Measurements from ENCODE around the gene NFKBIB.
"Not testable (repeated sequence)": the region's sequence is repeated elsewhere in the genome, so short reads cannot be mapped to it uniquely, and the experiment has no call there.

NFKBIB gene

GRCh38 chr19:38875656-38876395, 23.9 kb upstream of the NFKBIB start:
- DNase-seq = no peak

- DNase-seq = no peak
Observed at GRCh38 chr19:38877781-38878574, 21.8 kb upstream of the NFKBIB start, which contains the start of gene RINL. TSS of gene RINL (minus strand) at chr19:38878275. CDS start at chr19:38876742, 1,533 bp downstream.

GRCh38 chr19:38878575-38879399, 21.0 kb upstream of the NFKBIB start:
- no peak for DNase-seq

- DNase-seq = no peak
Observed at GRCh38 chr19:38879400-38879751, 20.4 kb upstream of the NFKBIB start.

DNA sequence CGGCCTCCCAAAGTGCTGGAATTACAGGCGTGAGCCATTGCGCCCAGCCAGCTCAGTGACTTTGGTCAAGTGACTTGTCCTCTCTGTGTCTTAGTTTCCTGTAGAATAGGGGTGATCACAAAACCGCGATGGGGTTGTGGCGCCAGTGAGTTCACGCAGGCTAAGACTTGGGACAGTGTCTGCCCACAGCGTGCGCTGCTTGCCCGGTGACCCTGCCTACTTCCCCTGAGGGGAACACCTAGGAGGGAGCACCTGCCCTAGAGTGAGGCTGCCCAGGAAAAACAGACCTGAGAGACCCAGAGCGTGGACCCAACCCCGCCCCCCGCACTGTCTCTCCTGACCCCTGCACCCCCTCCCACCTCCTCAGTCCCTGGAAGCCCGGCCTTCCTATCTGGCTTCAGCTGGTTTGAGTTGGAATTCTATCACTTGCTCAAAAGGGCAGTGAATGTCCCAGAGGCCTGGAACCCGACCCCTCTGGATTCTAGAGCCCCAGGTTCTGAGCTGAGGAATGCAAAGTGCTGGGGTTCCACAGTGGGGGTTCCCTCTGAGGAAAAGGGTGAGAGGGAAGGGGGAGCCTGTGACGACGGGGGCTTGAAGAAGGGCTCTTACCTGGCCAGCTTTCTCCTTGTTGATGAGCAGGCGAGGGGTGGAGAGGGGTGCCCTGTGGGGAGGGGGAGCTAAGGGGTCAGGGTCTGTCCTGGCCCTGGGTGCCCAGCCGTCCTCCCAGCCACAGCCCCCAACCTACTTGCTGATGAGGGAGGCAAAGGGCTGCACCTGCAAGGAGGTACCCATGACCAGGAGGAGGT, 19.5 kb upstream of the NFKBIB start:
- no peak for DNase-seq

GRCh38 chr19:38880882-38881609, 18.7 kb upstream of the NFKBIB start:
- no peak for DNase-seq

DNA sequence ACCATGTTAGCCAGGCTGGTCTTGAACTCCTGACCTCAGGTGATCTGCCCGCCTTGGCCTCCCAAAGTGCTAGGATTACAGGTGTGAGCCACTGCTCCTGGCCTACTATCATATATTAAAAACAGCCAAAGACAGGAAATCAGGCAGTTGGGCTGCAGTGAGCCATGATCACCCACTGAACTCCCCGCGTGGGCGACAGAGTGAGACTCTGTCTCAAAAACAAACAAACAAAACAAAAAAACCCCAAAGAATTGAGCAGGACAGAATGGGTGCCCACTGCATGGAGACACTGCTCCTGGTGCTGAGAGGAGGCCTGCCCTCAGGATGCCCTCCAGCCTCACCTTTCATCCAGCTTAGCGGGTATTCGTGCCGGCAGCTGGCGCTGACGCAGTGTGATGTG, 16.5 kb upstream of the NFKBIB start:
- no peak for DNase-seq

- DNase-seq = not testable (repeated sequence)
Observed at GRCh38 chr19:38884691-38885090, 15.1 kb upstream of the NFKBIB start.

- DNase-seq = no peak
Observed at GRCh38 chr19:38888876-38889275, 10.9 kb upstream of the NFKBIB start.

- no peak for DNase-seq
Observed at GRCh38 chr19:38889803-38890202, 10.0 kb upstream of the NFKBIB start.

GRCh38 chr19:38890686-38891085, 9.1 kb upstream of the NFKBIB start:
- DNase-seq = no peak

GRCh38 chr19:38891771-38892170, 8.0 kb upstream of the NFKBIB start:
- no peak for DNase-seq

GRCh38 chr19:38892841-38893240, 6.9 kb upstream of the NFKBIB start:
- no peak for DNase-seq

- DNase-seq = no peak
Observed at GRCh38 chr19:38893341-38893771, 6.4 kb upstream of the NFKBIB start.

DNA sequence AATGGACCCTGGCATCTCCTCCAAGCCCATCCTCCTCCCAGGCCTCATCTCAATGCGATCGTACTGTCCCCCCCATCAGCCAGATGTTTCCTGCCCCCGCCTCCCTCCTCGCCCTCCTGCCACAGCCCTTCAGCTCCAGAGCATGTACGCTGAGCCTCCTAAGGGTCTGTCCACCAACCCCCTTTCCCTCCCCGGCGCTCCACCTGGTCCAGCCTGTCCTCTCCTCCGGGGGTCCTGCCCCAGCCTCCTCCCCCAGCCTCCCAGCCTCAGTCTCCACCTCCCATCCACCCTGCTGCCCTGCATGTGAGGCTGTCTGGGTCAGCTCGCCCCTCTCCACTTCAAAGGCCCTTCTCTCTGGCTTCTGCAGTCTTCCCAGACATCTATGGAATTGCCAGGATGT, 4.8 kb upstream of the NFKBIB start:
- DNase-seq = no peak

GRCh38 chr19:38898788-38899446, 852 bp upstream of the NFKBIB start:
- DNase-seq = no peak

DNA sequence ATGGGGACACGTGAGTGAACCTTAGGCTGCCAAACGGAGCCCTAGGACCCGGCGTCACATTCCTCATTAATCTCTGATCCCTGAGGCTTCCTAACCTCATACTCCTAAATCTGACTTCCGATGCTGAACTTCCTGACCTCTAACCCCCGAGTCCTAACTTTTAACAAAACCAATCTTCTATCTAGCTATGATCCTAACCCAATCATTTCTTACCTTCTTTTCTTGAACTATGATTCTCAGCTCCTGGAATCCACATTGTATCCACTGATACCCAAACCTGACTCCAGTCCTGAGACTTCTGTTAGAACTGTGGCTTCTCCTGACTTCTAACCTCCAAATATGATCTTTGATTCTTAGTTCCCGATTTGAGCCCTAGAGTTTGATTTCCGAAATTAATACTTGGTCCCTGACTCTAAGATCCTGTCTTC, 447 bp downstream of the NFKBIB start:
- no peak for DNase-seq

DNA sequence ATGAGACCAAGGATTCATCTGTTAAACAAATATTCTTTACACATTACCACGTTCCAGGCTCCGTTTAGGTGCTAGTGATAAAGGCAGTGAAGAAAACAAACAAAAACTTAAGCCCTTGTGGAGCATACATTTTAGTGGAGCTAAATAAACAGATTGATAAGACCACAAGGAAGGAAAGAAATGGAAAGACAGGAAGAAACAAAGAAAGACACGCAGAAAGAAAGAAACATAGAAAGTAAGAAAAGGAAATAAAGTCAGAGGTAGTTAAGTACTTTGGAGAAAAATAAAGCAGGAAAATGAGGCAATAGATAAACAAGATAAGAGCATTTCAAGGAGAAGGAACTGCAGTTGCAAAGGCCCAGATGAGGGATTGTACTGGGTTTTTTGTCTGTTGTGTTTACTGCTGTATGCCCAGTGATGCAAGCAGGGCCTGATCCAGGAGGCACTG, 998 bp downstream of the NFKBIB start:
- no peak for DNase-seq

- DNase-seq = no peak
Observed at GRCh38 chr19:38901683-38902082, 1.9 kb downstream of the NFKBIB start.

GRCh38 chr19:38904581-38905539, 5.1 kb downstream of the NFKBIB start:
- no peak for DNase-seq
